GM19351 (cell line): ENCODE results near the gene OPCML.

Experiments
- ATAC-seq: cut with Tn5 transposase; IDR thresholded peaks from one replicate; pipeline ENCODE4 v1.9.1; 2021; ENCODE audit warnings: mild to moderate bottlenecking, moderate library complexity; ENCODE audit not compliant: unreplicated experiment

Gene OPCML

GRCh38 chr11:132872211-132872610 is 660.1 kb downstream of the OPCML start:
- no peak for ATAC-seq

DNA sequence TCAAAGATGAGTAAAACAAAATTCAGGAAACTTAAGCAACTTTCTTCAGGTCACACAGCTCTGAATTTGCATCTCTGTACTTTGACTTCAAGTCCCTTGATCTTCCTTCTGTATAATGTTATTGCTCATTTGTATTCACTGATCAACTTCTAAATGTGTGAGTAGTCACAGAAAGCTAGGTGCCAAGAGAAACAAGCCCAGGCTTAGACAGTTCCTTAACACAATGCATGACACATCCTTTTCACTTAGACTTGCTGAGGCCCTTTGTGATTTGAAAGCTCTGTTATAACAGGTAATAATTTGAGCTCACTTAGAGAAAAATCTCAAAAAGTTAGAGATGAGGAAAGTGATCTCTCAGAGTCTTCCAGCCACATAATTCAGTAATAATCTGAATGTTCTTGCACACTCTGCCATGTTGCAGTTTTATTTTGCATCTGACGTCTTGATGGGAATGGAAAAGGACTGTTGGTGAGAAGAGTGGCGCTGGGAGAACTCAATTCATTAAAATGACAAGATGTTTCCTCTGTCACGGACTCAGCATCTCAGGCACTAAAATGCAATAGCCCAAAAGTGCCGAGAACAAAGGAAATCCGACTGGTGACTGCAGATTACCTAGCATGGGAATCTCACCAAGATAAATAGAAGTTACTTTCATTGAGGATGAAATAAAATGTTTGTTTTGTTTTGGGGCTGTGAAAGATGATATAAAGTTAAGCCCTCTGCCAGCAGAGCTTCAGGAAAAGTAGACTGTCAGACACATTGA is 665.3 kb downstream of the OPCML start:
- ATAC-seq: no peak

GRCh38 chr11:132865623-132866022 is 666.7 kb downstream of the OPCML start:
- ATAC-seq: no peak

DNA sequence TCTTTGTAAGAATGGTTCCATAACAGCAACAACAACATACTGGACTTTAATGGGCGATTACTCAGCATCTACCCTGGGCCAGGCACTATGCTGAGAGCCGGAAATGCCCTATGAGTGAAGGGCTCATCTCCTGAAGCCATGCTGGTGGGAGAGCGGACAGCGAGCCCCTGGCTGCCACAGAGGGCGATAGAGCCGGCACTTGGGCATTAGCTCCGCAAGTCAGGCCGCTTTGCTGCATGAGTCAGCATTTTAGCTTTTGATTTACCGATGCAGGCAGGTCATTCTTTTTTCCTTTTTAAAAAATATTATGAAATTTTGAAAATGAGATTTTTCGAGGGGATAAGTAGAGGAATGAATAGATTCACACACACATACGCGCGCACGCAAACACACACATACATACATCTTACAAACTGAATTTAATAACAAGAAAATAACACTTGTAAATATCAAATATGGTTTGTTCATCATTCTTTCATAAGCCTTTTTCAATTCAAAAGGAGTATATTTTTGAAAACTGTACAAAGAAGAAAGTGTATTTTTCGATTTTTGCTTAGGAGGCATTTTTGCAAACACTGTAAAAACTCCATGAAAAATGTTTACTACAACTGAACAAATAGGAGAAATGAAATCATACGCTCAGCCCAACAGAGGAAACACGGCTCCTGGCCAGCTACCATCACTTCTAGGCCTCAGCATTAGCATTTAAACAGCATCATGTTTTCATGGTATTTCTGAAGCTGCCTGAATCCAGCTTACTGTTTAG is 667.3 kb downstream of the OPCML start:
- no peak for ATAC-seq

DNA sequence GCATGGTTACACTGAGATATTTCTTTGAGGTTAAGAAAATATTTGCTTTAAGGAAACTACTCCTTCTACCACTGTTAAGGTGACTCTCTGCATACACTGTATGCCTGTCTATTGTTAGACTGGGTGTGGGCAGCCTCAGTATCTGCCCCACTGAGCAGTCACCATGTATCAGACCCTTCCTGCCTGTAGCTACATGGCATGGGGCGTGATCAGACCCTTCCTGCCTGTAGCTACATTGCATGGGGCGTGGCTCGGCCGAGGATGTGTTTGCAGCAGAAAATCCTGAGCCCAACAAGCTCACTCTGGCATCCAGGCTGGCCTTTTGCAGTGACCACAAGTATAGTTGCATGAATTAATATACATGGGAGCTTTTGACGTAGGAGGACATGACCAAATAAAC is 669.4 kb downstream of the OPCML start:
- ATAC-seq: no peak

- ATAC-seq: no peak
Observed at GRCh38 chr11:132862137-132862536, 670.2 kb downstream of the OPCML start.

- no peak for ATAC-seq
Observed at GRCh38 chr11:132859306-132859705, 673.0 kb downstream of the OPCML start.

DNA sequence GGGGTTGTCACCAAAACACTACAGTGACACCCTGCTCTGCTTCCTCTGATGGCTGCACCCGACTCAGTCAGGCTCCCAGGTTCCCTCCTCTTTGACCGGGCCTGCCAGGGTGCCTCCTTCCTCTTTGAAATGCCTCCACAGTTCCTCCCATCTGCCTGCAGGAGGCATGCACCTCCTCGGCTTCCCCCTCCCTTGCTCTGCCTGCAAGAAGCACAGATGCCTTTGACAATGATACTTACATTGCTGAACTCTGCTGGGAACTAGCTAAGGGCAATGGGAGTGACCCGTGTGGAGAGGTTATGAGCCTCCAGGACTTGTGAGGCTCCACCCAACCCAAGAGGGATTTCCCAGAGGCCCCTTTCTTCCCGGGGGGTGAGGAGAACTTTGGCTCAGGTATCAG is 674.1 kb downstream of the OPCML start:
- no peak for ATAC-seq

GRCh38 chr11:132856032-132856431 is 676.3 kb downstream of the OPCML start:
- no peak for ATAC-seq

DNA sequence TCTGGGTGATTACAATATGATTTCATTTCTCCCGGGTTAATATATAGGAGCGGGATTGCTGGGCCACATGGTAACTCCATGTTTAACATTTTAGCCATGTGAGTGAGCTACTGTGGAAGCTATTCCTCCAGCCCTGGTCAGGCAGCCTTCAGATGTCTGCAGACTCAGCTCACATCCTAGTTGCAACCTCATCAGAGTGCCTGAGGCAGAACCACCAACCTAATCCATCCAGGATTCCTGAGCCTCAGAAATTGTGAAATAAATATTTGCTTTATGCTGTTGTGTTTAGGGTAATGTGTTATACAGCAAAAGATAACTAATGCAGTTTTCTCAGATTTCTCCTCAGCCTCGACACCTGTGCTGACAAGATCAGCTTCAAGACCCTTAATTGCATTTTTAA is 676.8 kb downstream of the OPCML start:
- ATAC-seq: no peak

DNA sequence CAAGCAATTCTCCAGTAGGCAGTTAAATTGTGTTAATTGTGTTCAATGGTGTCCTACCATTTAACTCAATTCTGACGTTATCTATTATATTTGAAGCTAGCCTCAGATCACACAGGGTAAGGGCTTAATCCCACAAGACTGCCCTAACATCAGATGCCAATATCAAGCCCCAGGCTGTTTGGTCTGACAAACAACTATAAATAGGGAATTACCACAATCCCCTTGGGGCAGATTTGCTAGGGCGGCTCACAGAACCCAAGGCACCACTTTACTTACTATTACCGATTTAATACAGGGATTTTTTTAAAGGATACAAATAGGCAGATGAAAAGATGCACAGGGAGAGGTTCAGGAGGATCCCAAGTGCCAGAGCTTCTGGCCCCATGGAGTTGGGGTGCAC is 678.4 kb downstream of the OPCML start:
- ATAC-seq: no peak

DNA sequence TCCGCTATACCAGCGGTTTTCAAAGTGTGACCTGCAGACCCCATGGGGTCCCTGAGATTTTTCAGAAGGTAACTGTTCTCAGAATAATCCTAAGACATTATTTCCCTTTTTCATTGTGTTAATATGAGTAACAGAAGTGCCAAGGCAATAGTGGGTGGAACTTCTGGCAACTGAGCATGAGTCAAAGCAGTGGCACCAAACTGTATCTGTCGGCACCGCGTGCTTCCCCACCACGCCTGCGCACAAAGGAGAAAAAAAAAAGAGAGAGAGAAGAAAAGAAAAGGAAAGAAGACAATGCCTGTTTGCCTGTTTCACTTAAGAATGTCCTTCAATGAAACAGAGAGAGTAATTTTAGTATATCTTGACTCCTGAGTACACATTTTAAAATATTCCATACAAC is 679.9 kb downstream of the OPCML start:
- ATAC-seq: no peak

- ATAC-seq: no peak
Observed at GRCh38 chr11:132851247-132851646, 681.1 kb downstream of the OPCML start.

DNA sequence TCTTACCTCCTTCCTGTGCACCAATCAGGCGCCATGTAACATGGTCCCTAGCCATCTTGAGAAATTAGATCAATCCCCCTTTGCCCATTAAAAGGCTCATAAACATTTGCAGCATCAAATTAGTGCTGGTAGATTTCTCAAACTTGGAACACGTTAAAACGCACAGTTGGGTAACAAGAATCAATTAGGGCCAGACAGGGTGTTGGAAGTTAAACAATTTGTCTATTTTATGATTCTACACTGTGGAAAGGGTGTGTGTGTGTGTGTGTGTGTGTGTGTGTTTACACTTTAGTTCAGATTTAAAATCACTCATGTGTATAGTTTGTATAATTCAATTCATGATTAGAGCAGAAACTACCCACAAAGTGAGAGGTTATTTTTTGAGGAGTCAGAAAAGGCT is 682.0 kb downstream of the OPCML start:
- no peak for ATAC-seq

DNA sequence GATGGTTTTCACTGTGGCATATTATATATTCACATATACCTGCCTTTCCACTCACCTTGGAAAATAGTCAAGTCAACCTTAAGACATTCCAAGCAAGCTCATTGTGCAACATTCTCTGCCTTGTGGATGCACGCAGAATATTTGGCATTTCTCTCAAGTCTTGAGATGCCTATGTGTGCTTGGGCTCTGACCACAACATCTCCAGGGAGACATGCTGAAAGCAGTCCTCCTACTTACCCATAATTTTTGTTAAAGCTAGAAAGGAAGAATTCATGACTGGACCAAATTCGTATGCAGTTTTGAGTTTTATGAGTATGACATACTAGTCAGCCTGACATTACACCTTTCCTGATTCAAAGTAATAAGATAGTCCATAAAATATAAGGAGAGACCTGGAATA is 684.0 kb downstream of the OPCML start:
- ATAC-seq: no peak

- no peak for ATAC-seq
Observed at GRCh38 chr11:132846075-132846474, 686.2 kb downstream of the OPCML start.

DNA sequence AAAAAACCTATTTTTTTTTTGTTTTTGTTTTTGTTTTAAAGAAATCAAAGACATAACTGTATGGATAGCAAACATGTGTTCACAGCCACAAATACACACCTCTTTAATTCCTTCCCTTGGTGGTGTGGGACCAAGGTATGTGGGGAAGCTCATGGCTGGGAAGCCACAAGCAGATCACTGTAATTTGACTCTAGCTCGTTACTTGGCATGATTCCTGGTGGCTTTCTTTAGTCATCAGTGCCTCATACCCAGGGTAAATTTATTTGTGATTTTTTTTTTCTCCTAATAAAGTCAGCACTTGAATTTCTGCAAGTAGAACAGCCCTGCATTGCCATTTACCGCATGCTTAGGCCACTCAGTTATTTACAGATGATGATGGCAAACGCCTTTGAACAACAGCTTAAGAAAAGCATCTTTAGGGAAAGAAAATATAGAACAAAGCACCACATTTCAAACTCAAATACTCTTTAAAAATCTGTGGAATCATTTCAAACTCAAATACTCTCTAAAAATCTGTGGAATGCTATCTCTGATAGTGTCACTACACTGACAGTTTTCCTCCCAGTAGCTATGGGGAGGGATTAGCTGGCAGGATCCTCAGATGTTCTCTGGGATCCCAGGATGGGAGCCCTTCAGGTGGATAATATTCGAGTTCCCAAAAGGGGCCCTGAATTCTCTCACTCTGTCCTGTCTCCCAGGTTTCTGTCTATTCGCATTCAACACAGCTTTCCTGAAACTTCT is 687.2 kb downstream of the OPCML start:
- no peak for ATAC-seq

DNA sequence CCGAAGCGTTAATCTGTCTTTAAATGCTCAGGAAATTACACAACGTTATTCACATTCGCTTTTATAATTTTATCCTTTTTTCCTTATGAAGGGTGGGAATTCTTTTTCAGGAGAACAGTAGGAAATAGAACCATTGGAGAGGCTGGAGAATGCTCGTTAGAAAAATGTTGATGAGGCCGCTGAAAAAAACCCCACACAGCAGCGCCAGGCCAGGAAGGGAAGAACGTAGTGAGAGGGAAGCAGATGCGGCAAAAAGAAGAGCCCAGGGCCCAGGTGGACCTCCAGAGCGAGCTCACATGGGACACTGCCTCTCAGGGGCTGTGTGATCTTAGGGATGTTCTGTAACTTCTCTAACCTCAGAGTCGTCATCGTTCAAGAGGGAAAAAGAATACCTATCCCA is 691.6 kb downstream of the OPCML start:
- ATAC-seq: no peak

DNA sequence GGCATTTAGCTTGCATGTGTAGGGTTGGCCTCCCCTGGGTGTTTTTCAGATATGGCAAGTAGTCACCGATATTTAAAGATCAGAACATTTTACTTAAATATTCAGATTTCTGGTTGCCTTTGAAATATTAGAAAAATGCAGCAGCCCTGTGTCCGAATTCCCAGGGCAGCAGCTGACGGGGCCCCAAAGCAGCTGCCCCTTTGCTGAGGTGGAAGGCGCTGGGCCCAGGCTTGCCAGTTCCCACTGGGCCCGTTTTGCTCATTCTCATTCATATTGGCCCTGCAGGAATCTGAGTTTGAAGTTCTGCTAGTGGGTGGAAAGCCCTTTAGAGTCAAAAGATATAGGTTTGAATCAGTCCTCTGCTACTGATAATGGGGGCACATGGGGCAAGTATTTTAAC is 692.1 kb downstream of the OPCML start:
- no peak for ATAC-seq

DNA sequence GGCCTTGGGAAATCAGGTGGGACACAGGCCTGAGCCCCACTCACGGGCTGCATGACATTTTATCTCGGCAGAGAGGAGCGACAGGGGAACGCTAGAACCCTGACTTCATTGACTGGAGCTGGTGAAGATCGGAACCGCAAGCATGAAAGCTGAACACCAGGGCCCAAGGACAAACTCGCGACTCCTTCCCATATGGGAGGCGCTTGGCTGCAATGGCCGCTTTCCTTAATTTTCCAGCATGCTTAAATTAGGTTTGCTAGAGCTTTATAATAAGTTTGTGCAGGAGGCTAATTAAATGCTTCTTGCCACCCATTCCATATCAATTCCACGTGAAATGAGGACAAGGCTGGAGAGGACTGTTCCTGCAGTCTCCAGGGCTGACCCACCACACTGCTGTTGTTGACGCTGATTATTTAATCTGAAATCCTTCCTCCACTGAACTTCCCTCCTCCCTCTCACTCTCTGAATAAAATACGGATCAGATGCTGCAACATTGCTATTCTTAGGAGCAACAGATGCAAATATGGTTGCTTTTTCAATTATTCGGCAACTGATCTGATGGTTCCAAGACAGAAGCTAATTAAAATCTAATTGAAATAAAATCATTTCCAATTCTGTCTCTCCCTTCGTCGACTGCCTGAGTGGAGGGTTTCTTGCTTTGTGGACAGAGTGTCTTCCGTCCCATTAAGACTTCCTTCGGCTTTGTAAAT is 692.9 kb downstream of the OPCML start:
- ATAC-seq: no peak

GRCh38 chr11:132838627-132839026 is 693.7 kb downstream of the OPCML start:
- ATAC-seq: no peak
